Panc1 (cell line): Measurements from ENCODE around the gene MLLT10.

ENCODE experiments used
- TCF7L2 ChIP-seq: IDR thresholded peaks from 2 replicates; pipeline ENCODE4 v1.6.1; 2011; ENCODE audit warnings: mild to moderate bottlenecking, low read depth, low read length, inconsistent platforms
- TF ChIP-seq, protein P1 (sequence below): fragments of 450-650 bp; IDR thresholded peaks from 2 replicates; pipeline ENCODE4 v1.5.1; 2017; ENCODE audit warnings: mild to moderate bottlenecking

DNA sequence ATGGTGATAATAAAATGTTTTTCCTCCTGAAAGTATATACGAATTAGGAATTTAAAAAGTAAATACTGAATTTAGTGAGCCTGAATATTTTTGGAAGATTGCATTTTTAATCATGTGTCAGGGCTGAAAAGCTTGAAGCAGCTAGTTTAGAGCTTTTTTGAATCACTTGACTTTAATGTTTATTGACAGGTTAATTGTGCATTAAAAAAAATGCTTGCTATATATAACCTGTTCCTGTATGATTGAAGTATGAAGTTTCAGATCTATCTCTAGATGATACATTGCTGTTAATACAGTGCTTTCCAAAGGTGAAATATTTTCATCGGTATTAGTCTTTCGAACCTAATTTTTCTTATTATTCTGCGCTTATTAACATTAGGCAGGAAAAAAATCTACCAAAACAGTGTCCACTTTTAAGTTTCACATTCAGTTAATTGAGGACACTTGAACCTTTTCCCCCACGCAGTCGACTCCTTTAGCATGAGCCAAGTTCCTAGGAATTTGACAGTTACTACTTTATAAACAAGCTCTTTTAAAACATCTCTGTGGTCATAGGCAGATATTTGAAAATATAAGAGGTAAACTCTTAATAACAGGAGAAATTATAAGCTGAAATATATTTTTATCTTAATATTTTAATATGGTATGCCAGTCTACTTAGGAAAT lies 187.1 kb downstream of the MLLT10 start:
- TF ChIP-seq TCF7L2: no peak
- TF ChIP-seq, protein P1, sequence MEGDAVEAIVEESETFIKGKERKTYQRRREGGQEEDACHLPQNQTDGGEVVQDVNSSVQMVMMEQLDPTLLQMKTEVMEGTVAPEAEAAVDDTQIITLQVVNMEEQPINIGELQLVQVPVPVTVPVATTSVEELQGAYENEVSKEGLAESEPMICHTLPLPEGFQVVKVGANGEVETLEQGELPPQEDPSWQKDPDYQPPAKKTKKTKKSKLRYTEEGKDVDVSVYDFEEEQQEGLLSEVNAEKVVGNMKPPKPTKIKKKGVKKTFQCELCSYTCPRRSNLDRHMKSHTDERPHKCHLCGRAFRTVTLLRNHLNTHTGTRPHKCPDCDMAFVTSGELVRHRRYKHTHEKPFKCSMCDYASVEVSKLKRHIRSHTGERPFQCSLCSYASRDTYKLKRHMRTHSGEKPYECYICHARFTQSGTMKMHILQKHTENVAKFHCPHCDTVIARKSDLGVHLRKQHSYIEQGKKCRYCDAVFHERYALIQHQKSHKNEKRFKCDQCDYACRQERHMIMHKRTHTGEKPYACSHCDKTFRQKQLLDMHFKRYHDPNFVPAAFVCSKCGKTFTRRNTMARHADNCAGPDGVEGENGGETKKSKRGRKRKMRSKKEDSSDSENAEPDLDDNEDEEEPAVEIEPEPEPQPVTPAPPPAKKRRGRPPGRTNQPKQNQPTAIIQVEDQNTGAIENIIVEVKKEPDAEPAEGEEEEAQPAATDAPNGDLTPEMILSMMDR: no peak
